ENCODE data around the gene SIGLEC9.

Gene SIGLEC9

GRCh38 chr19:51084505-51084904, 40.2 kb upstream of the SIGLEC9 start:
- H3K9me3 ChIP-seq (ENCODE audit: low read length), result no peaks in the 10 kb centered on the region
- H3K27me3 ChIP-seq (ENCODE audit: insufficient read depth, low read length), result no peaks in the 10 kb centered on the region
- H3K9me2 ChIP-seq (ENCODE audit: low read depth, low read length), result no peaks in the 10 kb centered on the region
- H3K9ac ChIP-seq (ENCODE audit: low read length), result no peak overlapping the region
- no peaks in the 10 kb centered on the region for H4K20me1 ChIP-seq (ENCODE audit: insufficient read depth, low read length)
- no peaks in the 10 kb centered on the region for H3K4me1 ChIP-seq (ENCODE audit: insufficient read depth, low read length, severe bottlenecking)
- no peak overlapping the region for H3K4me2 ChIP-seq (ENCODE audit: low read length)
- no peak overlapping the region for H3K4me3 ChIP-seq (ENCODE audit: low read depth, low read length, poor library complexity, severe bottlenecking)
- no peaks in the 10 kb centered on the region for H3K79me2 ChIP-seq (ENCODE audit: insufficient read depth, low read length)
- H3K36me3 ChIP-seq (ENCODE audit: insufficient read depth, low read length), result no peaks in the 10 kb centered on the region
- no peak for TF ChIP-seq EZH2 (IDR thresholded peaks at IDR 0.05; ENCODE audit: borderline replicate concordance, low read length)
- no peaks in the 10 kb centered on the region for H3F3A ChIP-seq (ENCODE audit: insufficient read depth, low read length)
- no peak overlapping the region for H2AFZ ChIP-seq (ENCODE audit: low read length)
- no peak overlapping the region for H3K27ac ChIP-seq (ENCODE audit: low read depth, low read length, poor library complexity, severe bottlenecking)

- no peaks in the 10 kb centered on the region for H3K36me3 ChIP-seq (ENCODE audit: insufficient read depth, low read length)
- H2AFZ ChIP-seq (ENCODE audit: low read length), result no peak overlapping the region
- no peaks in the 10 kb centered on the region for H3K4me1 ChIP-seq (ENCODE audit: insufficient read depth, low read length, severe bottlenecking)
- no peak overlapping the region for H3K9ac ChIP-seq (ENCODE audit: low read length)
- no peaks in the 10 kb centered on the region for H3K27me3 ChIP-seq (ENCODE audit: insufficient read depth, low read length)
- no peaks in the 10 kb centered on the region for H4K20me1 ChIP-seq (ENCODE audit: insufficient read depth, low read length)
- no peak overlapping the region for H3K4me2 ChIP-seq (ENCODE audit: low read length)
- no peaks in the 10 kb centered on the region for H3F3A ChIP-seq (ENCODE audit: insufficient read depth, low read length)
- TF ChIP-seq EZH2 (IDR thresholded peaks at IDR 0.05; ENCODE audit: borderline replicate concordance, low read length) (no peak), CTCF (IDR thresholded peaks at IDR 0.05; ENCODE audit: low read length) (no peak)
- no peak overlapping the region for H3K27ac ChIP-seq (ENCODE audit: low read depth, low read length, poor library complexity, severe bottlenecking)
- H3K4me3 ChIP-seq (ENCODE audit: low read depth, low read length, poor library complexity, severe bottlenecking), result no peak overlapping the region
- H3K9me3 ChIP-seq (ENCODE audit: low read length), result no peaks in the 10 kb centered on the region
- no peaks in the 10 kb centered on the region for H3K9me2 ChIP-seq (ENCODE audit: low read depth, low read length)
- H3K79me2 ChIP-seq (ENCODE audit: insufficient read depth, low read length), result no peaks in the 10 kb centered on the region
These were observed 38.4 kb upstream of the SIGLEC9 start for GRCh38 chr19:51086153-51086850.

- Histone ChIP-seq H3K9ac (ENCODE audit: low read length) (no peak overlapping the region), H3K79me2 (ENCODE audit: insufficient read depth, low read length) (no peaks in the 10 kb centered on the region), H3K27me3 (ENCODE audit: insufficient read depth, low read length) (no peaks in the 10 kb centered on the region), H2AFZ (ENCODE audit: low read length) (no peak overlapping the region), H3K4me1 (ENCODE audit: insufficient read depth, low read length, severe bottlenecking) (no peaks in the 10 kb centered on the region), H3K9me2 (ENCODE audit: low read depth, low read length) (no peaks in the 10 kb centered on the region), H3K9me3 (ENCODE audit: low read length) (no peaks in the 10 kb centered on the region), H3F3A (ENCODE audit: insufficient read depth, low read length) (no peaks in the 10 kb centered on the region), H3K27ac (ENCODE audit: low read depth, low read length, poor library complexity, severe bottlenecking) (no peak overlapping the region), H3K4me2 (ENCODE audit: low read length) (no peak overlapping the region), H3K4me3 (ENCODE audit: low read depth, low read length, poor library complexity, severe bottlenecking) (no peak overlapping the region), H3K36me3 (ENCODE audit: insufficient read depth, low read length) (no peaks in the 10 kb centered on the region), H4K20me1 (ENCODE audit: insufficient read depth, low read length) (no peaks in the 10 kb centered on the region)
- TF ChIP-seq EZH2 (IDR thresholded peaks at IDR 0.05; ENCODE audit: borderline replicate concordance, low read length), result no peak
- no peak for TF ChIP-seq CTCF (IDR thresholded peaks at IDR 0.05; ENCODE audit: low read length)
These were observed 34.9 kb upstream of the SIGLEC9 start for GRCh38 chr19:51089786-51090185.

- H3K4me1 ChIP-seq (ENCODE audit: insufficient read depth, low read length, severe bottlenecking), result no peaks in the 10 kb centered on the region
- H3K9me2 ChIP-seq (ENCODE audit: low read depth, low read length), result no peaks in the 10 kb centered on the region
- no peak overlapping the region for H2AFZ ChIP-seq (ENCODE audit: low read length)
- H3K9me3 ChIP-seq (ENCODE audit: low read length), result no peaks in the 10 kb centered on the region
- no peak overlapping the region for H3K27ac ChIP-seq (ENCODE audit: low read depth, low read length, poor library complexity, severe bottlenecking)
- H3K9ac ChIP-seq (ENCODE audit: low read length), result no peak overlapping the region
- H3K4me3 ChIP-seq (ENCODE audit: low read depth, low read length, poor library complexity, severe bottlenecking), result no peak overlapping the region
- TF ChIP-seq EZH2 (IDR thresholded peaks at IDR 0.05; ENCODE audit: borderline replicate concordance, low read length) (no peak), CTCF (IDR thresholded peaks at IDR 0.05; ENCODE audit: low read length) (no peak)
- no peaks in the 10 kb centered on the region for H3K27me3 ChIP-seq (ENCODE audit: insufficient read depth, low read length)
- no peak overlapping the region for H3K4me2 ChIP-seq (ENCODE audit: low read length)
- H3F3A ChIP-seq (ENCODE audit: insufficient read depth, low read length), result no peaks in the 10 kb centered on the region
- no peaks in the 10 kb centered on the region; the same call in 1 of the 2 replicates for H3K36me3 ChIP-seq (ENCODE audit: insufficient read depth, low read length)
- H3K79me2 ChIP-seq (ENCODE audit: insufficient read depth, low read length), result no peaks in the 10 kb centered on the region
- H4K20me1 ChIP-seq (ENCODE audit: insufficient read depth, low read length), result no peaks in the 10 kb centered on the region
These were observed 34.2 kb upstream of the SIGLEC9 start for GRCh38 chr19:51090471-51090870.
